Right lobe of liver (tissue), 4 donors: ENCODE measurements around the gene C2CD5.

Source experiments
- POLR2A ChIP-seq: fragments of 450-650 bp; IDR thresholded peaks from one replicate; pipeline ENCODE4 v1.6.1; 2017; ENCODE audit warnings: antibody characterized with exemption, mild to moderate bottlenecking
- TF ChIP-seq, protein P1 (sequence below), 4 donors: fragments of 200-600 bp in 3 of 4; fragments of 450-650 bp in 1 of 4; IDR thresholded peaks; one replicate each; pipeline versions ENCODE4 v1.5.1 to v1.8.0; 2016 to 2022; ENCODE audit warnings: antibody characterized with exemption in 4 of 4, mild to moderate bottlenecking in 2 of 4
- donor health status: DM: no; HTN: no; CAD: no.
- donor health status: DM: no; HTN: no; CAD: no.
- donor health status: DM: no; HTN: yes; CAD: no.

DNA sequence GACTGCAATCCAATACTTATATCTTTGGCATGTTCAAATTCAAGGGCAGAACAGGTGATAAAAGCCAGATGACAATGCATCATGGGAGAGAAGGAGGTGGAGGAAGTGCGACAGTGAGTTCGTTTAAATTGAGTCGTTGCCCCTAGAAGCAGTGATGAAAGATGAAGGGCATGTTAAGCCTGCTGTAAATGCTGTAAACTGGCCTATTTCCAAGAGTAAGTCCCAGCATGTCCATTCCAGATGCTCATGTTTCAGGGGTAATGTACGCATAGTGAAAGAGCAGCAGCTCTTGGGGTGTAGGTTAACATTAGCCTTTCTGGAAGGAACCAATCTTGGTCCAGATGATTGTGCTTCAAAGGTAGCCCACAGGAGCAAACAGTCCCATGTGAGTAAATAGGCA lies 97.1 kb downstream of the C2CD5 start:
- TF ChIP-seq, protein P1, sequence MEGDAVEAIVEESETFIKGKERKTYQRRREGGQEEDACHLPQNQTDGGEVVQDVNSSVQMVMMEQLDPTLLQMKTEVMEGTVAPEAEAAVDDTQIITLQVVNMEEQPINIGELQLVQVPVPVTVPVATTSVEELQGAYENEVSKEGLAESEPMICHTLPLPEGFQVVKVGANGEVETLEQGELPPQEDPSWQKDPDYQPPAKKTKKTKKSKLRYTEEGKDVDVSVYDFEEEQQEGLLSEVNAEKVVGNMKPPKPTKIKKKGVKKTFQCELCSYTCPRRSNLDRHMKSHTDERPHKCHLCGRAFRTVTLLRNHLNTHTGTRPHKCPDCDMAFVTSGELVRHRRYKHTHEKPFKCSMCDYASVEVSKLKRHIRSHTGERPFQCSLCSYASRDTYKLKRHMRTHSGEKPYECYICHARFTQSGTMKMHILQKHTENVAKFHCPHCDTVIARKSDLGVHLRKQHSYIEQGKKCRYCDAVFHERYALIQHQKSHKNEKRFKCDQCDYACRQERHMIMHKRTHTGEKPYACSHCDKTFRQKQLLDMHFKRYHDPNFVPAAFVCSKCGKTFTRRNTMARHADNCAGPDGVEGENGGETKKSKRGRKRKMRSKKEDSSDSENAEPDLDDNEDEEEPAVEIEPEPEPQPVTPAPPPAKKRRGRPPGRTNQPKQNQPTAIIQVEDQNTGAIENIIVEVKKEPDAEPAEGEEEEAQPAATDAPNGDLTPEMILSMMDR (IDR thresholded peaks at IDR 0.05), result no peak
- no peak for TF ChIP-seq POLR2A
